ENCODE results near the gene ARFGEF2.
"Not testable (repeated sequence)": the region's sequence is repeated elsewhere in the genome, so short reads cannot be mapped to it uniquely, and the experiment has no call there.

The ARFGEF2 gene

DNA sequence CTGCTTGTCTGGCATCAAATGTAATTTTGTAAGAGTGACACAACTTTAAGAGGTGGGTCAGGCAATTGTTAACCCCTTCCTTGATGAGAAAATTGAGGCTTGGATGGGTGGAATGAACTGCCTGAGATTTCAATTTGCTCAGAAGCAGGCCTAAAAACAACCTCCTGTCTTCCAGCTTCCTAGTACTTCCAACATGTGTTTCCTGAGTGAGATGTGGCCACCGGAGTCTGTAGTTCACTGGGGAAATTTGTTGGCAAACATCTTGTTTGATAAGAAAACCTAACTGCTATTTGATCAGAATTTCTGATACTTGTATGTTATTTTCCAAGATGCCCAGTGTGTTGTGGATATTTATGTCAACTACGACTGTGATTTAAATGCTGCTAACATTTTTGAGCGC is 51.3 kb downstream of the ARFGEF2 start:
- no peak overlapping the region for H3K23ac ChIP-seq (ENCODE audit: low read length in 2 of 2)
- H4K8ac ChIP-seq (ENCODE audit: low read length), result no peak overlapping the region
- no peak overlapping the region for H3K4me3 ChIP-seq (ENCODE audit: insufficient read depth in 1 of 2, low read depth in 1 of 2, low read length in 2 of 2)
- peaks cover 16% of the 10 kb centered on the region for H3K79me1 ChIP-seq (replicated peaks; ENCODE audit: low read length, poor library complexity, severe bottlenecking)
- H3K14ac ChIP-seq (ENCODE audit: low read length in 2 of 2), result no peak overlapping the region
- DNase-seq, result no peak
- peaks cover 27 to 78% of the 10 kb centered on the region in 2 experiments for H3K36me3 ChIP-seq (ENCODE audit: control insufficient read depth in 1 of 2, insufficient read depth in 2 of 2, low read depth in 1 of 2, low read length in 2 of 2)
- H3K4me2 ChIP-seq (ENCODE audit: low read length, poor library complexity, severe bottlenecking), result no peak overlapping the region
- H3K9me3 ChIP-seq (ENCODE audit: control insufficient read depth, low read length), result no peaks in the 10 kb centered on the region
- no peaks in the 10 kb centered on the region for H3K27me3 ChIP-seq (ENCODE audit: control insufficient read depth in 1 of 2, insufficient read depth in 1 of 2, low read length in 2 of 2)
- no peak overlapping the region for H3K18ac ChIP-seq (ENCODE audit: low read depth in 1 of 2, low read length in 2 of 2)
- H3K4ac ChIP-seq (ENCODE audit: low read depth in 1 of 2, low read length in 2 of 2), result no peak overlapping the region
- H2AK5ac ChIP-seq (ENCODE audit: low read length, severe bottlenecking), result no peak overlapping the region
- H2AFZ ChIP-seq (ENCODE audit: low read depth, low read length), result no peak overlapping the region
- no peak overlapping the region for H2BK5ac ChIP-seq (ENCODE audit: low read depth, low read length, poor library complexity, severe bottlenecking)
- no peak overlapping the region for H2BK12ac ChIP-seq (ENCODE audit: low read length in 2 of 2)
- no peaks in the 10 kb centered on the region for H3K4me1 ChIP-seq (ENCODE audit: control insufficient read depth, insufficient read depth, low read depth, low read length)
- H2BK120ac ChIP-seq (ENCODE audit: low read depth, low read length), result no peak overlapping the region
- WGBS, result 94% methylated on average over 2 of the region's 3 CpGs
- H2BK15ac ChIP-seq (ENCODE audit: low read depth, poor library complexity, severe bottlenecking), result no peak overlapping the region
- no peak overlapping the region for H3K27ac ChIP-seq (ENCODE audit: low read length, poor library complexity, severe bottlenecking)
- H4K91ac ChIP-seq (ENCODE audit: low read length), result no peak overlapping the region
- H3K9ac ChIP-seq (ENCODE audit: low read length), result no peak overlapping the region

DNA sequence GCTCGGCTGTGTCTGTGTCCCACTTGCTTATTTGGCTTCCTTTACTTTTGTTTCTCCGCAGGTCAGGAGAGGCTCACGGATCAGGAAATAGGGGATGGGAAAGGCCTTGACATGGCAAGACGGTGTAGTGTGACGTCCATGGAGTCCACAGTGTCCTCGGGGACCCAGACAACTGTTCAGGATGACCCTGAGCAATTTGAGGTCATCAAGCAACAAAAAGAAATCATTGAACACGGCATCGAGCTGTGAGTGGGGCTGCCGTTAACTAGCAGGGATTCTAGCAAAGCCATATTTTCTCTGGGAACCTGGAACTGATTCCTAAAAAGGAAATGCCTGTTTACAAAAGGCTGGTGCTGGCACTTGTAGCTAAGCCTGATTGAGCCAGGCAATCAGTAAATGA is 54.4 kb downstream of the ARFGEF2 start:
- no peak overlapping the region for H3K27ac ChIP-seq (ENCODE audit: low read length, poor library complexity, severe bottlenecking)
- DNase-seq, result peak; percentile 59

DNA sequence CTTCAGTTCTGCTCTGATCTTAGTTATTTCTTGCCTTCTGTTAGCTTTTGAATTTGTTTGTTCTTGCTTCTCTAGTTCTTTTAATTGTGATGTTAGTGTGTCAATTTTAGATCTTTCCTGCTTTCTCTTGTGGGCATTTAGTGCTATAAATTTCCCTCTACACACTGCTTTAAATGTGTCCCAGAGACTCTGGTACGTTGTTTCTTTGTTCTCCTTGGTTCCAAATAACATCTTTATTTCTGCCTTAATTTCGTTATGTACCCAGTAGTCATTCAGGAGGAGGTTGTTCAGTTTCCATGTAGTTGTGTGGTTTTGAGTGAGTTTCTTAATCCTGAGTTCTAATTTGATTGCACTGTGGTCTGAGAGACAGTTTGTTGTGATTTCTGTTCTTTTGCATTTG is 58.5 kb downstream of the ARFGEF2 start:
- H3K4me3 ChIP-seq (ENCODE audit: insufficient read depth in 1 of 2, low read depth in 1 of 2, low read length in 2 of 2); H3K23ac ChIP-seq (ENCODE audit: low read length in 2 of 2); H3K4ac ChIP-seq (ENCODE audit: low read depth in 1 of 2, low read length in 2 of 2); H2AFZ ChIP-seq (ENCODE audit: low read depth, low read length); H3K27me3 ChIP-seq (ENCODE audit: control insufficient read depth in 1 of 2, insufficient read depth in 1 of 2, low read length in 2 of 2); H3K9ac ChIP-seq (ENCODE audit: low read length); H2BK15ac ChIP-seq (ENCODE audit: low read depth, poor library complexity, severe bottlenecking); H3K4me2 ChIP-seq (ENCODE audit: low read length, poor library complexity, severe bottlenecking); H3K9me3 ChIP-seq (ENCODE audit: control insufficient read depth, low read length); H3K27ac ChIP-seq (ENCODE audit: low read length, poor library complexity, severe bottlenecking); H4K91ac ChIP-seq (ENCODE audit: low read length); H3K79me1 ChIP-seq (replicated peaks; ENCODE audit: low read length, poor library complexity, severe bottlenecking); DNase-seq; H3K4me1 ChIP-seq (ENCODE audit: control insufficient read depth, insufficient read depth, low read depth, low read length); H3K18ac ChIP-seq (ENCODE audit: low read depth in 1 of 2, low read length in 2 of 2); H2BK12ac ChIP-seq (ENCODE audit: low read length in 2 of 2); H3K14ac ChIP-seq (ENCODE audit: low read length in 2 of 2); H2AK5ac ChIP-seq (ENCODE audit: low read length, severe bottlenecking); H2BK120ac ChIP-seq (ENCODE audit: low read depth, low read length); H4K8ac ChIP-seq (ENCODE audit: low read length); H2BK5ac ChIP-seq (ENCODE audit: low read depth, low read length, poor library complexity, severe bottlenecking): not testable (repeated sequence)
- 94% methylated on average over 1 of the region's 2 CpGs for WGBS
- peaks cover 14 to 54% of the 10 kb centered on the region in 2 experiments for H3K36me3 ChIP-seq (ENCODE audit: control insufficient read depth in 1 of 2, insufficient read depth in 2 of 2, low read depth in 1 of 2, low read length in 2 of 2)

More for the DNA sequence above, 54.4 kb downstream of the ARFGEF2 start:
- no peak overlapping the region for H2BK15ac ChIP-seq (ENCODE audit: low read depth, poor library complexity, severe bottlenecking)
- H3K4ac ChIP-seq (ENCODE audit: low read depth in 1 of 2, low read length in 2 of 2), result no peak overlapping the region
- WGBS, result 21% methylated on average over 9 of the region's 9 CpGs
- H4K91ac ChIP-seq (ENCODE audit: low read length), result no peak overlapping the region
- no peak overlapping the region for H2BK12ac ChIP-seq (ENCODE audit: low read length in 2 of 2)
- H2BK120ac ChIP-seq (ENCODE audit: low read depth, low read length), result no peak overlapping the region
- H2AFZ ChIP-seq (ENCODE audit: low read depth, low read length), result no peak overlapping the region
- no peak overlapping the region for H3K14ac ChIP-seq (ENCODE audit: low read length in 2 of 2)
- H3K79me1 ChIP-seq (replicated peaks; ENCODE audit: low read length, poor library complexity, severe bottlenecking), result peaks cover 10% of the 10 kb centered on the region
- H3K4me3 ChIP-seq (ENCODE audit: insufficient read depth in 1 of 2, low read depth in 1 of 2, low read length in 2 of 2), result no peak overlapping the region
- H3K36me3 ChIP-seq (ENCODE audit: control insufficient read depth in 1 of 2, insufficient read depth in 2 of 2, low read depth in 1 of 2, low read length in 2 of 2), result peaks cover 15 to 55% of the 10 kb centered on the region in 2 experiments
- no peak overlapping the region for H2BK5ac ChIP-seq (ENCODE audit: low read depth, low read length, poor library complexity, severe bottlenecking)
- H3K4me2 ChIP-seq (ENCODE audit: low read length, poor library complexity, severe bottlenecking), result no peak overlapping the region
- H3K18ac ChIP-seq (ENCODE audit: low read depth in 1 of 2, low read length in 2 of 2), result peak overlapping the region in 1 of 2 experiments; percentile 26
- no peak overlapping the region for H3K23ac ChIP-seq (ENCODE audit: low read length in 2 of 2)
- no peak overlapping the region for H4K8ac ChIP-seq (ENCODE audit: low read length)
- H3K9me3 ChIP-seq (ENCODE audit: control insufficient read depth, low read length), result no peaks in the 10 kb centered on the region
- H3K27me3 ChIP-seq (ENCODE audit: control insufficient read depth in 1 of 2, insufficient read depth in 1 of 2, low read length in 2 of 2), result no peaks in the 10 kb centered on the region
- no peak overlapping the region for H2AK5ac ChIP-seq (ENCODE audit: low read length, severe bottlenecking)
- H3K4me1 ChIP-seq (ENCODE audit: control insufficient read depth, insufficient read depth, low read depth, low read length), result no peaks in the 10 kb centered on the region
- H3K9ac ChIP-seq (ENCODE audit: low read length), result no peak overlapping the region

DNA sequence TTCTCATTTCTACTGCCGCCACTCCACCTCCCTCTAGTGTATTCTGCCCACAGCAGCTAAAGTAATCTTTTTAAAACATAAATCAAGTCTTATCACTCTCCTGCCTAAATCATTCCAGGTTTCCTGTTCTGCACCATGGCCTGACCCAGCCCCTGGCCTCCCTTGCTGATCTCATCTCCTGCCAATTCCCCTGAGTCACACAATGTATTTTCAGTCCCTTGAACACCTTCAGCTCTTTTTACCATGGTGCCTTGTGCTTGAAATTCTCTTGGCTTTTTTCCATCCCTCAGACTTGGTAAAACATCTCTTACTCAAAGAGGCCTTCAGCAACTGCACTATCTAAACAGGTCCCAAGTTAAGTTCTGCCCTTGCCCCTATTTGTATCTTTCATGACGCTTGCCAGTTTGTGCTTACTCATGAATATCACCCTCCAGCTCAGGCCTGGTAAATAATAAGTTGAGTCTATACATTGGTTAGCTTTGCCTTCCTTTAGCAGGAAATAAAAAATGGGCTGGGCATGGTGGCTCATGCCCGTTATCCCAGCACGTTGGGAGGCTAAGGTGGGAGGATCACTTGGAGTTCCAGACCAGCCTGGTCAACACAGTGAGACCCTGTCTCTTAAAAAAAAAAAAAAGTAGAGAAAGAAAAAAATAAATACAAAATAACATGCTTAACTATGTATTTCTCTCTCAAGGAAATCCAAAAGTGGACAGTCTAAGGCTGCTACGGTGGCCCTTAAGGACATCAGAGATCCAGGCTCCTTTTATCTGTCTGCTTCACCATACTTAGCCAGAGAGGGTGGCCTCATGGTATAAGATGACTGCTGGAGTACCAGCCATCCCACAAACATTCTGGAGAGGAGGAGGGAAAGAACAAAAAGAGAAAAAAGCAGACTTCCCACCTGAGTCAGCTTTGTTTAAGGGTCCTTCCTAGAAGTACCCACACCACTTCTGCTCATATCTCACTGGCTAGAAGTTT is 62.2 kb downstream of the ARFGEF2 start:
- Histone ChIP-seq H2BK12ac (ENCODE audit: low read length in 2 of 2) (no peak overlapping the region), H4K8ac (ENCODE audit: low read length) (peak overlapping the region; percentile 42), H2BK120ac (ENCODE audit: low read depth, low read length) (no peak overlapping the region), H3K4me3 (ENCODE audit: insufficient read depth in 1 of 2, low read depth in 1 of 2, low read length in 2 of 2) (no peak overlapping the region), H3K18ac (ENCODE audit: low read depth in 1 of 2, low read length in 2 of 2) (no peak overlapping the region), H2AFZ (ENCODE audit: low read depth, low read length) (no peak overlapping the region), H3K9me3 (ENCODE audit: control insufficient read depth, low read length) (no peaks in the 10 kb centered on the region), H3K14ac (ENCODE audit: low read length in 2 of 2) (no peak overlapping the region), H3K27me3 (ENCODE audit: control insufficient read depth in 1 of 2, insufficient read depth in 1 of 2, low read length in 2 of 2) (no peaks in the 10 kb centered on the region), H2BK15ac (ENCODE audit: low read depth, poor library complexity, severe bottlenecking) (no peak overlapping the region), H3K36me3 (ENCODE audit: control insufficient read depth in 1 of 2, insufficient read depth in 2 of 2, low read depth in 1 of 2, low read length in 2 of 2) (peaks cover 16 to 67% of the 10 kb centered on the region in 2 experiments), H3K9ac (ENCODE audit: low read length) (no peak overlapping the region), H3K79me1 (replicated peaks; ENCODE audit: low read length, poor library complexity, severe bottlenecking) (peaks cover 18% of the 10 kb centered on the region), H3K4me1 (ENCODE audit: control insufficient read depth, insufficient read depth, low read depth, low read length) (peaks cover 11% of the 10 kb centered on the region), H3K4me2 (ENCODE audit: low read length, poor library complexity, severe bottlenecking) (peak overlapping the region; percentile 3), H4K91ac (ENCODE audit: low read length) (no peak overlapping the region), H3K4ac (ENCODE audit: low read depth in 1 of 2, low read length in 2 of 2) (no peak overlapping the region), H3K23ac (ENCODE audit: low read length in 2 of 2) (no peak overlapping the region), H3K27ac (ENCODE audit: low read length, poor library complexity, severe bottlenecking) (peak overlapping the region; percentile 91), H2AK5ac (ENCODE audit: low read length, severe bottlenecking) (peak overlapping the region; percentile 96), H2BK5ac (ENCODE audit: low read depth, low read length, poor library complexity, severe bottlenecking) (peak overlapping the region; percentile 59)
- DNase-seq, result peak; percentile 73
- 48% methylated on average over 2 of the region's 5 CpGs for WGBS
